Fibroblast of skin of right quadriceps (primary cell): ENCODE results near the gene ANKRD40.
"Not testable (repeated sequence)": the region's sequence is repeated elsewhere in the genome, so short reads cannot be mapped to it uniquely, and the experiment has no call there.

Source experiments
- DNase-seq: peaks from one replicate; pipeline ENCODE4 v3.0.0-alpha.2; 2013

Gene ANKRD40

GRCh38 chr17:50707289-50708049 lies at the start of gene ANKRD40:
ANKRD40 (minus strand) TSS chr17:50707914; CDS start chr17:50707654, 260 bp downstream.
- peak; percentile 96 for DNase-seq

- no peak for DNase-seq
Measured at GRCh38 chr17:50754521-50754920, 46.8 kb upstream of the ANKRD40 start.

GRCh38 chr17:50749245-50749644 lies 41.5 kb upstream of the ANKRD40 start:
- DNase-seq = no peak

GRCh38 chr17:50745631-50746030 lies 37.9 kb upstream of the ANKRD40 start:
- no peak for DNase-seq

- no peak for DNase-seq
Measured at GRCh38 chr17:50739098-50739497, 31.4 kb upstream of the ANKRD40 start.

- DNase-seq = no peak
Measured at GRCh38 chr17:50737118-50737698, 29.5 kb upstream of the ANKRD40 start.

- no peak for DNase-seq
Measured at GRCh38 chr17:50735287-50735686, 27.6 kb upstream of the ANKRD40 start.

- DNase-seq = no peak
Measured at GRCh38 chr17:50731575-50732460, 24.1 kb upstream of the ANKRD40 start.

- no peak for DNase-seq
Measured at GRCh38 chr17:50728881-50729765, 21.4 kb upstream of the ANKRD40 start.

GRCh38 chr17:50728112-50728429 lies 20.4 kb upstream of the ANKRD40 start:
- DNase-seq = no peak

- no peak for DNase-seq
Measured at GRCh38 chr17:50725769-50726655, 18.3 kb upstream of the ANKRD40 start.

- DNase-seq = not testable (repeated sequence)
Measured at GRCh38 chr17:50724622-50725021, 16.9 kb upstream of the ANKRD40 start.

GRCh38 chr17:50722746-50723145 lies 15.0 kb upstream of the ANKRD40 start:
- no peak for DNase-seq

- no peak for DNase-seq
Measured at GRCh38 chr17:50721194-50722010, 13.7 kb upstream of the ANKRD40 start.

GRCh38 chr17:50719924-50720794 lies 12.4 kb upstream of the ANKRD40 start:
- no peak for DNase-seq

- DNase-seq = peak; percentile 95
Measured at GRCh38 chr17:50719144-50719923, 11.6 kb upstream of the ANKRD40 start, which contains the start of gene LUC7L3. LUC7L3 (plus strand) TSS chr17:50719603; CDS start chr17:50719733, 130 bp downstream.

- DNase-seq = no peak
Measured at GRCh38 chr17:50715471-50715870, 7.8 kb upstream of the ANKRD40 start.

GRCh38 chr17:50712641-50713040 lies 4.9 kb upstream of the ANKRD40 start:
- no peak for DNase-seq

- no peak for DNase-seq
Measured at GRCh38 chr17:50710650-50711049, 2.9 kb upstream of the ANKRD40 start.
